ENCODE measurements around the gene KIRREL1.

KIRREL1 gene

DNA sequence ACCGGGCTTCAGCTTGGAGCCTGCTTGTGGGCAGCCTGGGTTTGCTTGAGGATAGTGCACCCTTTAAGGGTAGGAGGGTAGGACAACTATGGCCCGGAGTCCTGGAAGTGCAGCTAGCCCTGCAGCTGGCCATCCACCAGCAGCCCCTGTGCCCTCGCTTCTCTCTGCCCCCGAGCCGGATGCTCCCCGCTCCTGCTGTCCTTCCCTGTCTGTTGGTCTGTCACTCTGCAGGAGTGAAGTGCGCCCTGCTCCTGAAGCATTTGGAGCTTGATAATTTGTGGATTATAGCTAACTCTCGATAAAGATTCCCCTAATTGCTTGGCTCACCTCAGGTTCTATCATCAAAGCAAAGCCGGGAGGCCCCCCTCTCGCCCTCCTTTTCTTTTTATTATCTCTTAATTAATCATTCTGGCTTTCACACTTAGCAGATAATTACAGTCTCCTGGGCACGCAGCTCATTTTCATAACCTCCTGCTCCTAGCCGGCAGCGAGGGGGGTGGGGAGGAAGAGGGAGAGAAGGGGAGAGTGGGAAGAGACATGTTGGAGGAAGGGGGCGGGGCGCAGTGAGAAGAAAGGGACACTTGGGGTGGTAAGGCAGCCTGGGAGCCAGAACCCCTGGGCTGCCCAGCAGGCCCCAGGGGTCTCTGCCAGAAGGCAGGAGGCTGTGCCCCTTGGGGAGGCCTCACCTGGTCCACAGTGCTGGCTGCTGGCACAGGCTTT is 14.4 kb downstream of the KIRREL1 start:
- DNase-seq: no peak

DNA sequence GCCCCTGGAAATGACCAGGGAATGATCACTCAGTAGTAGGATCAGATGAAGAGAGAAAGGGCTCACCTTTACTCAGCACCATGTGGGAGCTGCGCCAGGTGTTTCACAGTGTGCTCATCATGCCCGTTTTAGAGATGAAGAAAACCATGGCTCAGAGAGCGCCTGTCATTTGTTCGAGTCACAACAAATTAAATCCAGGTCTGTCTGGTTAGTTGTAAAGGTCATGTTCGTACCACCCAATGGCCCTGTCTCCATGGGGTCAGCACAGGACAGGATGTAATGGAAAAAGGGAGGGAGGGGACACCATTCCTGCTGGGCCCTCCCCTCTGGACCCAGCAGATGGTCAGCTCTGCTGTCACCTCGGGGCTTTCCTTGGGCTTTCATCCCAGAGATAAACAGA is 15.2 kb downstream of the KIRREL1 start:
- no peak for DNase-seq

DNA sequence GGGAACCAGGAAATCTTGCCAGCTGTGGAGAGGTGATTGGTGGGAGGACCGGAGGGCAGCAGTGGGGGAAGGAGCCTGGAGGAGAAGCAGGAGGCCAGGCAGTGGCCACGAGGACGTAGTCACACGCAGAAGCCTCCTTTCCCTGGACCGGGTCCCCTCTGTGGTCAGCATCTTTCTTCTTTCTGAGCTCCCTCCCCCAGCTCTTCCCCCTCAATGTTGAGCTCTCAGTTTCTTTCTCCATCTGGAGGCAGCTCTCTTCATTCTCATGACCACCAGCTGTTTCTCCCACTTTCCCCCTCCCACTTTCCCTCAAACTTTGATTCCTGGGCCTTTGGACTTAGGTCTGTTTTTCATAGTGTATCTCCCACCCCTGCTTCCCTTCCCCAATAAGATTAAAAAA is 18.3 kb downstream of the KIRREL1 start:
- no peak for DNase-seq

DNA sequence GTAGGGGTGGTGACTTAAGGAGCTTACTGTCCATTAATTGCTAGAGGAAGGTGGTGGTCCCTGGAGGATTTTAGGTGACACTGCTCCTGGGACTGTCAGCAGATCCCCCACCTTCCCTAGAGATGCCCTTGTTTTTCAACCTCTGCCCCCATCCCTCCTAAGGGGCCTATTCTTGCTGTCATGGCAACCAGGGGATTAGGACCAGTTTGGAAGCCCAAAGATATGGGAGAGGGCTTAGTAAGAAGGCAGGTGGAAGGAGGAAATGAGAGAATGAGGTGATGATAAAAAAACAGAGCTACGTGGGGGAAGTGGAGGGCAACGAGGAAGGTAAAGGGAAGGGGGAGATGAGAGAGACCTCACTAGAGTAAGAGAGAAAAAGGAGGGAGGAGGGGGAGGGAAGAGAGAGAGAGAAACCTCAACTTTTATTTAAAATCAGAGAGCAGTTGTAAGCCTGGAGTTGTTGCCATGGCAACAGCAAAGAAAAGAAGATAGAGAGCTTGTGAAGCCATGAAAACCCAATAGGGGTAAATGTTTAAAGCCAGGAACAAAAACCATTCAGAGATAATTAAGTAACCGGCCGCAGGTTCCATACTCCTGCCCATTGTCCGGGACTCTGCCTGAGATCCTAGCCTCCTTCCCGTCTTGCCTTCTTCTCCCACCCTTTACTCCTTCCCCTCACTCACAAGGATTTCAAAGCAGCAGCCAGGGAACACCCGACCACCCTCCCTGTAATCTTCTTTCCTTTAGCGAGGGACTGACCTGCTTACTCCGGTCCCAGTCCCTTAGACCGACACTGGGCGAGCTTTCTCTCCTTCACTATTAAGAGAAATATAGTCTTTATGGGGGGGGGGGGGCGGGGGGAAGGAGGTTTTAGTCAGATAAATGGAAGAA is 20.6 kb downstream of the KIRREL1 start:
- no peak for DNase-seq

DNA sequence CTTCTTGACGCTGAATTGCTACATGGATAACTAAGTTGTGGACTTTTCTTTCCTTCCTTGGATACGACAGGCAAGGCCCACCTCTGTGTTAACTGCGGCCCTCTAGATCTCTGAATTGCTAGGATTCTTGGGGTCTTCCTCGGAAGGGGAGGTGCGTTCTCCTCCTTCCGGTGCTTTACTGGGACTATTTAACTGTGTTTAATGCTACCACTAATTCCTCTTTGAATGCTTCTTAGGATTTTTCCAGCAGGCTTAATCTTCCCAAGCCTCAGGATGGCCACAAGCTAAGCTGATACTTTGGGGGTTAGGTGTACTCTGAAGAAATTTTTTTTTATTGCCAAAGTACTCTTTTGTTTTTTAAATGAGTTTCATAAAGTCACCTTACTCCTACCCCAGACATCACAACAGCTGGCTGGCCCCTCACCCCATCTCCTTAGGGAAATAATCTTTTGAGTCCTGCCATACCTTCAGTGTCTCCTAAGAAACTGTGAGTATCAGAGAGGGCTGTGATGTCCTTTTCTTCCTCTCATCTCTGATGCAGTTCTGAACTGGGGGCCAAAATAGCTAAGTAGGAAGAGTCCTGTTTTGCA is 21.4 kb downstream of the KIRREL1 start:
- DNase-seq: no peak

DNA sequence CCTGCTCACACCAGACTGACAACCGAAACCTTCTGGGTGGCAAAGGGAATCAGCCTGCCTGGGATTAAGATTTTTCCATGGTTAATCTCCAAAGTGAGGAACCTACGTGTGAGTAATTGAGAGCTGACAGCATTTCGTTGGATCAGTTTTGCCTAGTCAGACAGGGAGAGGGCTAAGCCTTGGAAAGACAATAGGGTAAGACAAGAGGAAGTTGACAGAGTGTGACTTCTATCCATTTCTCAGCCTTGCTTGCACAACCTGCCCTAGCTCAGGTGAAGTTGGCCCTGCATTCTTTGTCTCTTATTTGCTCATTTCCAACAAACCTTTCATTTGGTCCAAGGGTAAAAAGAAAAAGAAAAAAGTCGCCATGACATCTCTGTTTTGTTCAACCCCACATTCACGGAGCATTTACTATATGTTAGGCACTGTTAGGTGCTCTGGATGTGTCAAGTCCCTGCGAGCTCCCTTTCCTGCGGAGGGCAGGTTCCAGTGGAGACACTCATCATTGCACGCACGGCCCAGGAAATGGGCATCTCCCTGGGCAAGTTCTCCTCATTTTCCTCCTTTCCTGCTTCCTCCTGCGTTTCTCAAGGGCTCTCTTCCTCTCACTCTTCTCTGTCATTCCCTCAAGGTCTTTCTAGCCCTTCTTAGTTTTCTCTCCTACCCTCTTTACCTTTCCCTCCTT is 23.3 kb downstream of the KIRREL1 start:
- DNase-seq: no peak

DNA sequence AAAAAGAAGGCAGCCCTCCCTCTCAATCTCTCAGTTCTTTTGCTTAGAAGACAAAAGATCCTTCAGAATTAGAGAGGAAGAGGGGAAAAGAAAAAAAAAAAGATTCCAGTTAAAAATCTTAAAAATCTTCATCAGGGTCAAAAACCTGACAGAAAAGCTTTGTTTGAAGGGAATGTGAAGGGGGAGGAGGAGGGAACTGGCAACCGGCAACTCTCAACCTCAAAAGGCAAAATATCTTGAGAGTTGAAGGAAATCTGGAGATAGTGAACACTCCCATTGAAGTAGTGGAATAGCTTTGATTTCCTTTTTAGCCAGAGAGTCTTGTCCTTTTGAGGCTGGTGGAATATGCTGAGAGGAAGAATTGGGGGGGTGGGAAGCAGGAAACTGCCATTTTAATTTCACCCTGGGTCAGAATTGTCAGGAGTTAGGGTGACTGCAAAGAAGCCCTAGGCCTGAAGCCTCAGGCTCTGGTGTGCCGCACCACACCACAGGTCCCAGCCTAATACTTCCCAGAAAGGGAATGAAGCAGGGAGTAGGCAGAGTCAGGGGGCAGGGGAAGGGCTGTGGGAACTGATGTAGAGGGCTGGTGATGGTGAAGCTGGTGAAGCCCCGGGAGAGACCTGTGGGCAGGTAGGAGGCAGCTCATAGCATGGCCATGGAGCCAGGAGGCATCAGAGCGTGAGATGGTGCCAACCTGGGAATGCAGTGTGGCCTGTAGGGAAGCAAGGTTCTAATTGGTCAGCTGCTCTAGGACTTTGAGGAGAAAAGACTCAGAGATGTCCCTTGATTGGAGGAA is 24.6 kb downstream of the KIRREL1 start:
- no peak for DNase-seq

DNA sequence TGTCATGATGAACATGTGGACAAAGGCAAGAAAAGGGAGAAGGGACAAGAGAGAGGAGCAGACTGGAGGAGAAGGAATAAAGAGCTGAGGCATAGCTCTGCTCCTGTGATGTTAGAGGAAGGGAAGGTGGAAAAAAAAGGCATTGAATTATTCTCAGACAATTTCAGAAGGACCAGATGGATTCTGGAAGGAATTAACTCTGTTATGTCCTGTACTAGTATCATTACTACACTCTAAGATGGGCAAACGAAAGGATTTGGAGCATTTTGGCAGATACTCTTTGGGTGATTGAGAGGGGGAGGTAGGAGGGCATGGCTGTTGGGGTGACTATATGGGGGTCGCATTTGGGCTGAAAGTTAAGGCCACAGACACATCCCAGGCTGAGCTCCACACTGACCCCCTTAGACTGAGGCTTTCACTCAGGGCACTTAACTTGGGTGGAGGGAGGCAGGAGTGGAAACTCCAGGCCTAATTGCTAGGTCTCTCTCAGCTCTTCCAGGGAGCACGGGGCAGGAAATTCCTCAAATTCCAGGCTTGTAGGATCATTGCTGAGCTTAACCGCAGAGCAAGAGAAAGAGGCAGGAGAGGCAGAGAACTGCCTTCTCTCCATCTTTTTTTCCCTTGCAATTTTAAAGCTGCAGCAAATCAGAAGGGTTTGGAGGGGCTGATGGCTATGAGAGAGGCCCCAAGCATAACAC is 25.9 kb downstream of the KIRREL1 start:
- no peak for DNase-seq

DNA sequence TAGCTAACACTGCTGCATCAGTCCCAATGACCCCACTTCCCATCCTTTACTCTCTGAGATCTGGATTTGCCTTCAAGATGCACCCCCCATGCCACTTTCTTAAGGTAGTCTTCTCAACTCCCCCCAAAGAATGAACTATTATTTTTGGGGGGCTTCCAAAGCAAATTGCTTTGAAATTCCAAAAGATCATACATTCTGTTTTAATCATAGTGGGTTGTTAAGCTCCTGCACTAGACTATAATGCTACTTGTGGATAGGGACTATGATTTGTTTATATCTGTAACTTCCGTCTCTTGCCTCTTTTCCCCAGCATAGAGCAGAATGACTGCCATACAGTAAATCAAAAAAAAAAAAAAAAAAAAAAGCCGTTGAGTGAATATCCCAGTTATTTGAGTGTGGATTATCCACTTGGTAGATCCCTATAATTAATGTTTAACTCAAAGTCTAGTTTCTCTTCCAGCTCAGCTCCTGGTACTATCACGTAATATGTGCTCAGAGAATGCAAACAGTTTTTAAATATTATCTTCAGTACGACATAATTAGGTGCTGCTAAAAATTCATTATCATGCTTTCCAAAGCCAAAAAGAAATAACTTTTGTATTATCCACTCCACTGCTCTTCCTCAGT is 26.9 kb downstream of the KIRREL1 start:
- DNase-seq: no peak

DNA sequence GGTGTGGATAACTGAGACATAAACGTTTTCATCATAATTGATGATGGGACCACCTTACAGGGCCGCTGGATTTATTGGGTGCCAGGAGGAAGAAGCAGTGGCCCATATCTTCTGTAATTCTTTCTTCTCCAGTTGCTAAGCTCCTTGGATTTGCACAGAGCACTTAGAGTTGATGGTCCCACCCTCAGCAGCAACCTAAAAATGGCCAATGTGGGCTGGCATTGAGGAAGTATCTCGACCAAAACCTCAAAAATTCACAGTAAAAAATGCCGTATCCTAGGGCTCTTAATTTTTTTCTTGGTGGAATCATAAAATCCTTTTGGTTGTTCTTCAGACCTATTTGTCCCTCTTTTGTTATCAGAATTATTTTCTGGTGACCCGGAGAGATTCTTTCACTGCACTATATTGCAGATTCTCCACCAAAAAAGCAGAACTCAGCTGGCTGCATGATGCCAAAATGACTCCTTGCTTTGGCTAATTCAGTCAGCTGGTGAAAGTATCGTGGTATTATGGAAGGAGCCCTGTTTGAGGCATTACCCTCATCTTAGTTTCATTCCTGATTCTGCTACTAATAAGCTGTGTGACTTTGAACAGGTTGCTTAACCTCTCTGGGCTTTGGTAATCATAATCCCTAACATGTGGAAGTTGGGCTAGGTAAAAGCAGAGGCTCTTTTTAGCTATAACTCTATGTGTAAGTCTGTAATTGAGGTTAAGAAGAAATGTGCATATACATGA is 27.6 kb downstream of the KIRREL1 start:
- DNase-seq: no peak

DNA sequence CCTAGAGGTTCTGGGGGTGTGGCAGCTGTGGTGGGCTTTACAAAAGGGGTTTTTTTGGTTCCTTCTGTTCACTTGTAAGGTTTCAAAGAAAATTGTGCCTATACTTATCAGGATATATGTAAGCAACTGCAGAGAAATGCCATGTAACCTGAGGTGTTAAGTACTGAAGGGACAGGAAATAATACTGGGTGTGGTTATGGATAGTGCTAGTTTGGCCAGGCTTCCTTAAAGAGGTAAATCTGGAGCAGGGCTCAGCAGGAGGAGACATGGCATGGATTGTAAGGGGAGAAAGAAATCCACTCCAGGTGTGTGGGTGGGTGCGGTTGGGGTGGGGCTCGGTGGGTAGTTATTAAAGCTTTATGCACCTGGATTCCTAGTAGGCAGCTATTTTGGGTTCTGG is 28.3 kb downstream of the KIRREL1 start:
- DNase-seq: no peak

DNA sequence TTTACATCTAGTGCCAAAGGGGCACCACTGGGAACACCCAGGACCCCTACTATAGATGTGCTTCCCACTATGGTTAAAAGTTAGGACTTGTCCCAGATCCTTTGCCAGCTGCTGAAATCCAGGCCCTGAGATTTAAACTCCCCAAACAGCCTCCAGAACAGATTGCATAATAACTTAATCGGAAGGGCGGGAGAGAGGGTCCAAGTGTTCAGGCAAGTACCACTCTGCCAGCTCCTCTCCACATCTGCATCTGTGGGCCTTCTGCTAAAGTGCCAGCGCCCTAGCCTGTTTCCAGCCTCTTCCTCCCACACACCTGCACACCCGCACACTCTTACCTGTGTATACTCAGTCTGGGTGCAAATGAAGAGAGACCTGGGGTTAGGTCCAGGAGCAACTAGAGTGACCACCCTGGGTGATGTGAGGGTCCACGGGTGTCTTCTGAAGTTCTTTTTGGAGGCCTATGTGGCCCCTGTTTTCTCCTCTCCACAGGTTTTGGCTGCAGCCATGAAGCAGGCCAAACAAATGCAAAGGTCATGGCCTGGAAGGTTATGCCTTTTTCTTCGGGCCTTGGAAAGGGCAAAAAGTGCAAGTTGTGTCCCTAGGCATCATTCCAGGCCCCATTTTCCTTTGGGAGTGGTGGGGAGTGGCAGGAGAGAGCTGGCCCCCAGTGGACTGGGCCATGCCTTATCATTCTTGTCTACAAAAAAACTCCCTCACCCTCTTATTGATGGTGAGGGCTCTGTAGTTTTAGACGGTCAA is 29.3 kb downstream of the KIRREL1 start:
- no peak for DNase-seq

DNA sequence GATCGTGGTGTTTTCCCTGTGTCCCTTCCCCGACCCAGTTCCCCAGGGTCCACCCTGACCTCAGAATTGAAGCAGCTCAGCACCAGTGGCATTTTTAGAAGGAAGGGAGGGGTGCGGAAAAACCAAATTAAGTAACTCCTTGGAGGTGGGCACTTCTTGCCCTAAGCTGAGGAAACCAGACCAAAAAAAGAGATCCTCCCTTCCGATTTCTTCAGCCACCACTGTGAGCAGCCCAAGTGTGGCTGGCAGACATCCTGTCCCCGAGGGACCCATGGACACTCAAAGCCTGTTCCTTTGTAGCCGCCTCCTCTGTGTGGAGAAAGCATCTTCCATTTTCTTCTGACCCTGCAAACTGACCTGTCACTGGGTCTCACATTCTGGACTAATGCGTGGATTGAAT is 31.3 kb downstream of the KIRREL1 start:
- no peak for DNase-seq

DNA sequence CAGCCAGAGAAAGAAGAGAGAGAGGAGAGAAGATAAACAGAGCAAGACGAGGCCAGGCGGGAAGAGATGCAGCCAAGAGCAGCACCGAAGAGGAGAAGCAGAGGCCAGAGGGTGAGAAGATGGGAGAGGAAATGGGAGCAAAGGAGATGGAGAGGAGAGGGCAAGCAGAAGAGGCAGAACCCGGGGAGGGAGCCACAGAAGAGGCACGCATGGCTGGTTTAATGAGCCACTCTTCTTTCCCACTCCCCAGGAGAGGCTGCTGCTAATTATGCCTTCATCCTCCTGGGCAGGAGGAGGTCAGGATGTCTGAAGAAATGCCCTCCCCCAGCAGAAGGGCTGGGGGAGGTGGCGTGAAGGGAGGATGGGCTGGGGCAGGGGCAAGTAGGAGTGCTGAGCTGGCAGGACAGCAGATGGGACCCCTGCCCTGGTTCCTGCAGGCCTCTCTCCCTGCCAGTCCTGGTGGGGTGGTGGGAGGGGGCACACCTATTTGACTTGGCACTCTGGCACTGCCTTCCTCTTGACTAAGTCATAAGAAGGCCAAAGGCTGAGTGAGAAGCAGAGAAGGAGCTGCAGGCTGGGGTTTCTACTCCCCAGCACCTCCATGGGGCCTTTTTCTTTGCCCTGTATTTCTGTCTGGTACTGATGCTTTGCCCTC is 32.3 kb downstream of the KIRREL1 start:
- no peak for DNase-seq

DNA sequence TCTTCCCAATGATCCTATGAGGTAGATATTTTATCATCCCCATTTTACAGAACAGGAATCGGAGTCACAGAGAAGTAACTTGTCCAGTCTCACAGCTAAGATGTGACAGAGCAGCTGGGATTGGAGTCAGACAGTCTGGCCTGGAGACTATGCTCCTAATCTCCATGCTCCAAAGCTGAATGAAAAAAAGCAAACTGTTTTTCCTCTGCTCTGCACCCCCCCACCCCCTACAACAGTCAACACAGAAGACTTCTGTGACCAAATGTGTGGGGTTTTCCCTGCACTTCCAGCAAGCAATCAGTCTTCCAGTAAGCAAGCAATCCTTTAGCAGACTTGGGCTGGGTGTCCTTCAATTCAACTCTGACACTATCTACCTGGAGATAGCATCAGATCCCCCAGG is 33.2 kb downstream of the KIRREL1 start:
- DNase-seq: no peak

DNA sequence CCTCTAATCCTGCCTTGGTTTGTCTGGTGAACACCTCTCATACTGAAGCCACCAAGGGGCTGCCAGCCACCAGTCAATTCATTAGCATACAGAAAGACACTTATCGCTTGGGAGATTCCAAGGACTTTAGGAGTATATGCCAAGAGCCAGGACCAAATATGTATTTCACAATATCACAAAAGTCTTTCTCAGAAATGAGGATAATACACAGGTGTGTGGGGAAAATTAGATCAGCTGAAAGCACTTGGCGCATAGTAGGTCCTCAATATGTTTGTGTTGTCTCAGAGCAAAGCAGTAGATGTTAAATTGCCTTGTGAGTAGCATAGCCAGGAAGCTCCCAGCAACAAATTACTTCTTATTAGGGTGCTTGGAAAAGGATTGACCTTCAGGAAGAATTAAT is 34.1 kb downstream of the KIRREL1 start:
- no peak for DNase-seq

DNA sequence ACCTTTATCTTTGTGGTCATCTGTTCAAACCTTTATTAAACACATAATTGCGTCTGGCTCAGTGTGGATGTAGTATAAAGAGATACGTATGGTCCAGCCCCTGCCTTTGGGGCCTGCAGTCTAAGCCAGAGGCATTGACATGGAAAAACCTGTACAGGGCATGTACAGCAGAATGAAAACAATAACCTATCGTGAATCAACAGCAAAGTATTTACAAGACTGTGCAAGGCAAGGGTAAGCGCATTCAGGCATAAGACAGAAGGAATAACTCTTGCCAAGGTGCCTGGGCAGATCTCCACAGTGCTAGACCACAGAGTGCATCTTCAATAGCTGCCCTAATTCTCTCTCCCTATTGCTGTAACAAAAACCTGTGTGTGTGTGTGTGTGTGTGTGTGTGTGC is 35.5 kb downstream of the KIRREL1 start:
- DNase-seq: no peak

DNA sequence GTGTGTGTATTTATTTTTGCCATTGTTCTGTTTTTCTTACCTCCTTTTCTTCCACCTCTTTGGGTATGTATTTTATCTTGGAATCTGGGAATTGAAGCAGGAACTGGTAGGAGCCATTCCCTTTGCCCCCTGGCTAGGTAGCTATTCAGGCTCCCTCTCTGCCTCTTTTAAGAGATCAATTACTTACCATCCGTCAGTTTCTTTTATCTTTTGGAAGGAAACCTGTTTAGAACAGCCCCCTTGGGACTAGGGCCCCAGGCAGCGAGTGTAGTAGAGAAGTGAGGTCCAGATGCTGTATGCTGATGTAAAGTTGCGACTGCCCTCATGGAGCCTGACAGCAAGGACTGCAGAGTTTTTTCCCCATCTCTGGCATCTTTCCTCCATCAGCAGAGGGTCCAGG is 41.6 kb downstream of the KIRREL1 start:
- no peak for DNase-seq

DNA sequence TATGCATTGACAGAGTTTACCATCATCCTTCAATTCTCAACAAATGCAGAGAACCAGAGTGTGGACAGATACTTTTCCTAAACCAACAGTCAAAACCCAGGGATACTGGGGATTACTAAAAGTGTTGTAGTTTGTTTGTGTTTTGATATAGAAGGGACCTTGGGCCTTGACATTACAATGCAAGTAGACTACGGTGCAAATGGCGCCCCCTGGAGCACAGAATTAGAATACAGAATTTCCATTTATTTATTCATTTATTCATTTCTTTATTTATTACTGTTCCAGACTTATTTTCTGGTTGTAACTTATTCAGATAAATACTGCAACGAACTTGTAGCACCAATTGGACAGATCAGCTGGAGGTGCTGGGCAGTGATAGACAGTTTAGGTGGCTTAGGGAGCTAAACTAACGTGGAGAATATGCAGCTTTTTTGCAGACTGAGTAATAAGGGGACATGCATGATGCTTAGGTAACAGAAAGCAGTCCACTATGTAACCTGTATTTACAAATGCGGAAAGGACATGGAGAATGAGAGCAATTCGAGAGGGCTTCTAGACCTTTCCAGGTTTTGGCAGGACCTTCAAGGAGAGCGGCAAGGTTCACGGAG is 42.6 kb downstream of the KIRREL1 start:
- peak; percentile 20 for DNase-seq
